Neural cell (in vitro differentiated cells): Measurements from ENCODE around the gene VIP.

Experiments used
- CTCF ChIP-seq: fragments of 450-650 bp; IDR thresholded peaks from 2 replicates; pipeline ENCODE4 v1.5.1; 2014; ENCODE audit warnings: antibody characterized with exemption, mild to moderate bottlenecking, moderate library complexity; ENCODE audit not compliant: poor library complexity, severe bottlenecking
- EZH2 ChIP-seq: fragments of 200-600, 300-800 bp; shearing (Covaris generic), sonication (generic); IDR thresholded peaks from 2 replicates; pipeline ENCODE4 v1.6.1; 2014; ENCODE audit warnings: antibody characterized with exemption, low read length, borderline replicate concordance, mild to moderate bottlenecking; ENCODE audit not compliant: insufficient read depth, poor library complexity, severe bottlenecking
- RAD21 ChIP-seq: fragments of 450-650 bp; conservative IDR thresholded peaks from 2 replicates; pipeline ENCODE4 v1.6.1; 2014; ENCODE audit warnings: antibody characterized with exemption, mild to moderate bottlenecking, moderate library complexity
- SMC3 ChIP-seq: fragments of 450-650 bp; conservative IDR thresholded peaks from 2 replicates; pipeline ENCODE4 v1.6.1; 2014; ENCODE audit warnings: antibody characterized with exemption, mild to moderate bottlenecking, moderate library complexity; ENCODE audit not compliant: poor library complexity

DNA sequence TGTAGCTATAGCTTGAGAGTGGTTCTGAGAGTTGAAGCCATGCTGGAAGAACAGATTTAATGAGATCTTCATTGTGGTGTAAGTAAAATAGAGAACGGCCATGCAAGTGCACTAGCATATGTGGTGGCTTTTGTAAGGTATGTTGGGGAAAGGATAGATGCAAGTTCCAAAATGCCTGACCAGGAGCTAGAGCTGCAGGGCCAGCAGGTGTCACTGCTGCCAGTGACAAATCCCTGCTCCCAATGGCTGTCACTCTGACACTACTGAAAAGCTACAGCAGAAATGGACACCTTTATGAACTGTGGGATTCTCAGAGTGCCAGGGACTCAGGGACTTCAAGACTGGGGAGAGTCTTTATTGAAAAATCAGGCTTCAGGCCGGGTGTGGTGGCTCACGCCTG, 23.1 kb upstream of the VIP start:
- TF ChIP-seq RAD21, result no peak
- no peak for TF ChIP-seq EZH2
- TF ChIP-seq CTCF, result no peak
- TF ChIP-seq SMC3, result no peak
